ENCODE data around the gene TACC2.

The TACC2 gene

DNA sequence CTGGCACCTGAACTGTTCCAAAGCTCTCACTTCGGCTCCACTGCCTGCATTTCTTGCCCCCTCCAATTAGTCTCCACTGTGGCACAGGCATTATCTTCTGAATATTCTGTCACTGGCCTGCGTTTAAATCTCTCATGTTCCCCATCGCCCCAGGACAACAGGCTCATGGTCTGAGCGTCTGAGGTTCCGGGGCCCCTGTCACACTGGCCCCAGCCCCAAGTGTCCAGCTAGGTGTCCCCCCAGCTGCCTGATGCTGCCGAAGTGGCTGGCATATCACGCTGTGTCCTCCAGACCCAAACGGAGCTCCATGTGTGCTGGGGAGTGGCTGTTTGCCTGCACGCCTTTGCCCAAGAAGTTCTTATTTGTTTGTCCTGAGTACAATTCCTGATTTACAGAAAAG, 135.4 kb downstream of the TACC2 start:
- ATAC-seq: no peak

DNA sequence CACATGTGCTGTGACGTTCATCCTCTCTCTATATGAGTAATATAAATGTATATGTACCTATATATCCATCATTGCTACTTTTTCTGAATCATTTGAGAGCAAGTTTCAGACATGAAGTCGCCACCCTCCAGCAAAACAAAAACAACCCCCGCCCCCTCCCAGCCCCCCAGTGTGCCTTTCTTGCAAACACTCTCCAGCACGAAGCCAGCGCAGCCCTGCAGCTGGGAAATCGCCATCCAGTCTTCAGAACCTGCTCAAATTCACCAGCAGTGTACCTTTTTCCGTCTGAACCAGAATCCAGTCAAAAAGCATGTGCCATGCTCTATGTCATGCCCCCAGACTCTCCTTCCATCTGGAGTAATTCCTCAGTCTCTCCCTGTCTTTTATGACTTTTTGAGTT, 135.8 kb downstream of the TACC2 start:
- TF ChIP-seq RARB (CRISPR knock-in tag; IDR thresholded peaks at IDR 0.05) (no peak), ZNF70 (CRISPR knock-in tag; IDR thresholded peaks at IDR 0.05) (no peak), ISL1 (CRISPR knock-in tag; IDR thresholded peaks at IDR 0.05) (no peak), PPARA (CRISPR knock-in tag; IDR thresholded peaks at IDR 0.05; ENCODE audit: borderline replicate concordance) (no peak), ARNTL (CRISPR knock-in tag; IDR thresholded peaks at IDR 0.05; ENCODE audit: borderline replicate concordance, low read depth) (no peak), ZFP30 (CRISPR knock-in tag; IDR thresholded peaks at IDR 0.05) (no peak), TOX (CRISPR knock-in tag; IDR thresholded peaks at IDR 0.05; ENCODE audit: borderline replicate concordance) (no peak), ZC3H10 (CRISPR knock-in tag; IDR thresholded peaks at IDR 0.05) (no peak), CSDC2 (CRISPR knock-in tag; IDR thresholded peaks at IDR 0.05) (no peak), BACH2 (CRISPR knock-in tag; IDR thresholded peaks at IDR 0.05; ENCODE audit: borderline replicate concordance) (no peak), ESRRG (CRISPR knock-in tag; IDR thresholded peaks at IDR 0.05) (no peak), ZNF8 (CRISPR knock-in tag; IDR thresholded peaks at IDR 0.05) (no peak)
- TF ChIP-seq, protein P1, sequence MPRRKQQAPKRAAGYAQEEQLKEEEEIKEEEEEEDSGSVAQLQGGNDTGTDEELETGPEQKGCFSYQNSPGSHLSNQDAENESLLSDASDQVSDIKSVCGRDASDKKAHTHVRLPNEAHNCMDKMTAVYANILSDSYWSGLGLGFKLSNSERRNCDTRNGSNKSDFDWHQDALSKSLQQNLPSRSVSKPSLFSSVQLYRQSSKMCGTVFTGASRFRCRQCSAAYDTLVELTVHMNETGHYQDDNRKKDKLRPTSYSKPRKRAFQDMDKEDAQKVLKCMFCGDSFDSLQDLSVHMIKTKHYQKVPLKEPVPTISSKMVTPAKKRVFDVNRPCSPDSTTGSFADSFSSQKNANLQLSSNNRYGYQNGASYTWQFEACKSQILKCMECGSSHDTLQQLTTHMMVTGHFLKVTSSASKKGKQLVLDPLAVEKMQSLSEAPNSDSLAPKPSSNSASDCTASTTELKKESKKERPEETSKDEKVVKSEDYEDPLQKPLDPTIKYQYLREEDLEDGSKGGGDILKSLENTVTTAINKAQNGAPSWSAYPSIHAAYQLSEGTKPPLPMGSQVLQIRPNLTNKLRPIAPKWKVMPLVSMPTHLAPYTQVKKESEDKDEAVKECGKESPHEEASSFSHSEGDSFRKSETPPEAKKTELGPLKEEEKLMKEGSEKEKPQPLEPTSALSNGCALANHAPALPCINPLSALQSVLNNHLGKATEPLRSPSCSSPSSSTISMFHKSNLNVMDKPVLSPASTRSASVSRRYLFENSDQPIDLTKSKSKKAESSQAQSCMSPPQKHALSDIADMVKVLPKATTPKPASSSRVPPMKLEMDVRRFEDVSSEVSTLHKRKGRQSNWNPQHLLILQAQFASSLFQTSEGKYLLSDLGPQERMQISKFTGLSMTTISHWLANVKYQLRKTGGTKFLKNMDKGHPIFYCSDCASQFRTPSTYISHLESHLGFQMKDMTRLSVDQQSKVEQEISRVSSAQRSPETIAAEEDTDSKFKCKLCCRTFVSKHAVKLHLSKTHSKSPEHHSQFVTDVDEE (CRISPR knock-in tag; IDR thresholded peaks at IDR 0.05): no peak
- TF ChIP-seq, protein P2, sequence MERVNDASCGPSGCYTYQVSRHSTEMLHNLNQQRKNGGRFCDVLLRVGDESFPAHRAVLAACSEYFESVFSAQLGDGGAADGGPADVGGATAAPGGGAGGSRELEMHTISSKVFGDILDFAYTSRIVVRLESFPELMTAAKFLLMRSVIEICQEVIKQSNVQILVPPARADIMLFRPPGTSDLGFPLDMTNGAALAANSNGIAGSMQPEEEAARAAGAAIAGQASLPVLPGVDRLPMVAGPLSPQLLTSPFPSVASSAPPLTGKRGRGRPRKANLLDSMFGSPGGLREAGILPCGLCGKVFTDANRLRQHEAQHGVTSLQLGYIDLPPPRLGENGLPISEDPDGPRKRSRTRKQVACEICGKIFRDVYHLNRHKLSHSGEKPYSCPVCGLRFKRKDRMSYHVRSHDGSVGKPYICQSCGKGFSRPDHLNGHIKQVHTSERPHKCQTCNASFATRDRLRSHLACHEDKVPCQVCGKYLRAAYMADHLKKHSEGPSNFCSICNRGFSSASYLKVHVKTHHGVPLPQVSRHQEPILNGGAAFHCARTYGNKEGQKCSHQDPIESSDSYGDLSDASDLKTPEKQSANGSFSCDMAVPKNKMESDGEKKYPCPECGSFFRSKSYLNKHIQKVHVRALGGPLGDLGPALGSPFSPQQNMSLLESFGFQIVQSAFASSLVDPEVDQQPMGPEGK (CRISPR knock-in tag; IDR thresholded peaks at IDR 0.05; ENCODE audit: borderline replicate concordance): no peak
- TF ChIP-seq, protein P3, sequence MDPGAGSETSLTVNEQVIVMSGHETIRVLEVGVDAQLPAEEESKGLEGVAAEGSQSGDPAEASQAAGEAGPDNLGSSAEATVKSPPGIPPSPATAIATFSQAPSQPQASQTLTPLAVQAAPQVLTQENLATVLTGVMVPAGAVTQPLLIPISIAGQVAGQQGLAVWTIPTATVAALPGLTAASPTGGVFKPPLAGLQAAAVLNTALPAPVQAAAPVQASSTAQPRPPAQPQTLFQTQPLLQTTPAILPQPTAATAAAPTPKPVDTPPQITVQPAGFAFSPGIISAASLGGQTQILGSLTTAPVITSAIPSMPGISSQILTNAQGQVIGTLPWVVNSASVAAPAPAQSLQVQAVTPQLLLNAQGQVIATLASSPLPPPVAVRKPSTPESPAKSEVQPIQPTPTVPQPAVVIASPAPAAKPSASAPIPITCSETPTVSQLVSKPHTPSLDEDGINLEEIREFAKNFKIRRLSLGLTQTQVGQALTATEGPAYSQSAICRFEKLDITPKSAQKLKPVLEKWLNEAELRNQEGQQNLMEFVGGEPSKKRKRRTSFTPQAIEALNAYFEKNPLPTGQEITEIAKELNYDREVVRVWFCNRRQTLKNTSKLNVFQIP (CRISPR knock-in tag; IDR thresholded peaks at IDR 0.05; ENCODE audit: borderline replicate concordance, low read depth): no peak
- ATAC-seq: no peak

More for the DNA sequence above, 135.4 kb downstream of the TACC2 start:
- TF ChIP-seq ZNF8 (CRISPR knock-in tag; IDR thresholded peaks at IDR 0.05) (no peak), SNAI2 (CRISPR knock-in tag; IDR thresholded peaks at IDR 0.05) (no peak), ISL1 (CRISPR knock-in tag; IDR thresholded peaks at IDR 0.05) (no peak), ARNTL (CRISPR knock-in tag; IDR thresholded peaks at IDR 0.05; ENCODE audit: borderline replicate concordance, low read depth) (no peak), ZFP30 (CRISPR knock-in tag; IDR thresholded peaks at IDR 0.05) (no peak), BACH2 (CRISPR knock-in tag; IDR thresholded peaks at IDR 0.05; ENCODE audit: borderline replicate concordance) (no peak), TOX (CRISPR knock-in tag; IDR thresholded peaks at IDR 0.05; ENCODE audit: borderline replicate concordance) (no peak), PPARA (CRISPR knock-in tag; IDR thresholded peaks at IDR 0.05; ENCODE audit: borderline replicate concordance) (no peak), OSR1 (CRISPR knock-in tag; IDR thresholded peaks at IDR 0.05) (no peak), ZNF70 (CRISPR knock-in tag; IDR thresholded peaks at IDR 0.05) (no peak), ZNF565 (CRISPR knock-in tag; conservative IDR thresholded peaks at IDR 0.05; ENCODE audit: low read depth) (no peak), CSDC2 (CRISPR knock-in tag; IDR thresholded peaks at IDR 0.05) (no peak), TCF4 (CRISPR knock-in tag; IDR thresholded peaks at IDR 0.05; ENCODE audit: borderline replicate concordance) (no peak)
- TF ChIP-seq, protein P3 (CRISPR knock-in tag; IDR thresholded peaks at IDR 0.05; ENCODE audit: borderline replicate concordance, low read depth): no peak
- TF ChIP-seq, protein P1 (CRISPR knock-in tag; IDR thresholded peaks at IDR 0.05): no peak
- TF ChIP-seq, protein P2 (CRISPR knock-in tag; IDR thresholded peaks at IDR 0.05; ENCODE audit: borderline replicate concordance): no peak
- TF ChIP-seq, protein P4, sequence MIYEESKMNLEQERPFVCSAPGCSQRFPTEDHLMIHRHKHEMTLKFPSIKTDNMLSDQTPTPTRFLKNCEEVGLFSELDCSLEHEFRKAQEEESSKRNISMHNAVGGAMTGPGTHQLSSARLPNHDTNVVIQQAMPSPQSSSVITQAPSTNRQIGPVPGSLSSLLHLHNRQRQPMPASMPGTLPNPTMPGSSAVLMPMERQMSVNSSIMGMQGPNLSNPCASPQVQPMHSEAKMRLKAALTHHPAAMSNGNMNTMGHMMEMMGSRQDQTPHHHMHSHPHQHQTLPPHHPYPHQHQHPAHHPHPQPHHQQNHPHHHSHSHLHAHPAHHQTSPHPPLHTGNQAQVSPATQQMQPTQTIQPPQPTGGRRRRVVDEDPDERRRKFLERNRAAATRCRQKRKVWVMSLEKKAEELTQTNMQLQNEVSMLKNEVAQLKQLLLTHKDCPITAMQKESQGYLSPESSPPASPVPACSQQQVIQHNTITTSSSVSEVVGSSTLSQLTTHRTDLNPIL (CRISPR knock-in tag; IDR thresholded peaks at IDR 0.05; ENCODE audit: low read depth): no peak

Data from SK-N-SH treated with all-trans-retinoic acid at 6 μM for 48 hours (cell line).